NT2/D1 (cell line): Measurements from ENCODE around the gene SHROOM2.

Source experiments
- DNase-seq: peaks from one replicate; pipeline ENCODE4 v3.0.0-alpha.2; 2011; ENCODE audit warnings: low read depth, low spot score
- H3K27me3 ChIP-seq: 2 replicates; pipeline ENCODE4 v1.6.0; 2011; ENCODE audit warnings: mild to moderate bottlenecking; ENCODE audit not compliant: insufficient read length, insufficient read depth
- H3K36me3 ChIP-seq: 2 replicates; pipeline ENCODE4 v1.6.1; 2011; ENCODE audit warnings: mild to moderate bottlenecking, low read length, mixed read lengths; ENCODE audit not compliant: insufficient read depth, insufficient read length
- H3K4me1 ChIP-seq: 2 replicates; pipeline ENCODE4 v1.5.1; 2011; ENCODE audit not compliant: insufficient read depth, insufficient read length
- H3K4me3 ChIP-seq: 2 replicates; pipeline ENCODE4 v1.5.1; 2011; ENCODE audit warnings: low read depth; ENCODE audit not compliant: insufficient read length
- H3K9ac ChIP-seq: 2 replicates; pipeline ENCODE4 v1.6.0; 2011; ENCODE audit warnings: low read depth; ENCODE audit not compliant: insufficient read length
- H3K9me3 ChIP-seq: 2 replicates; pipeline ENCODE4 v1.5.1; 2011; ENCODE audit warnings: mild to moderate bottlenecking, low read length; ENCODE audit not compliant: insufficient read depth
- SUZ12 ChIP-seq: IDR thresholded peaks from 2 replicates; pipeline ENCODE4 v1.6.1; 2011; ENCODE audit not compliant: insufficient read length, insufficient read depth; ENCODE audit errors: extremely low read depth
- YY1 ChIP-seq: IDR thresholded peaks from 2 replicates; pipeline ENCODE4 v1.6.1; 2011; ENCODE audit not compliant: insufficient read length, insufficient read depth
- ZNF274 ChIP-seq: IDR thresholded peaks from 2 replicates; pipeline ENCODE4 v1.6.1; 2011; ENCODE audit warnings: mild to moderate bottlenecking, low read depth, low read length

The SHROOM2 gene

DNA sequence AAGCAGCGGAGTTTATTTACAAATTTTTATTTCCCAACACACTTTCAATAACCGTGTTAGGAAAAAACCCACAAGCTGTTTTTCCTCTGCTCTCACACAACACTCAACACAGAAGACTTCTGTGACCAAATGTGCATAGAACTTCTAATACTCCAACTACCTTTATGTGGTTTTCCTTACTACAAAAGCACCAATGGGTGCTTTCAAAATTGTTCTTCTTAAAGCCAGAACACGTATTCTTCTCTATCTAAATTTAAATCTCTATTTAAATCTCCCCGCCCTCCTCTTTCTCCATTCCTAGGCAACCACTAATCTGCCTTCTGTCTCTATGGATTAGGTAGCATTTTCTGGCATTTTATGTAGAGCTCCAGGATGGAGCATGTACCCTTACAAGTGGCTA, 90.0 kb downstream of the SHROOM2 start:
- Histone ChIP-seq H3K4me1 (peaks cover 13% of the 10 kb centered on the region), H3K9ac (no peak overlapping the region), H3K9me3 (peaks cover 7% of the 10 kb centered on the region; the same call in 1 of the 2 replicates), H3K27me3 (no peaks in the 10 kb centered on the region), H3K36me3 (peaks cover 31% of the 10 kb centered on the region), H3K4me3 (no peak overlapping the region)
- TF ChIP-seq SUZ12, result no peak
- no peak for TF ChIP-seq YY1
- TF ChIP-seq ZNF274, result no peak
- no peak for DNase-seq

DNA sequence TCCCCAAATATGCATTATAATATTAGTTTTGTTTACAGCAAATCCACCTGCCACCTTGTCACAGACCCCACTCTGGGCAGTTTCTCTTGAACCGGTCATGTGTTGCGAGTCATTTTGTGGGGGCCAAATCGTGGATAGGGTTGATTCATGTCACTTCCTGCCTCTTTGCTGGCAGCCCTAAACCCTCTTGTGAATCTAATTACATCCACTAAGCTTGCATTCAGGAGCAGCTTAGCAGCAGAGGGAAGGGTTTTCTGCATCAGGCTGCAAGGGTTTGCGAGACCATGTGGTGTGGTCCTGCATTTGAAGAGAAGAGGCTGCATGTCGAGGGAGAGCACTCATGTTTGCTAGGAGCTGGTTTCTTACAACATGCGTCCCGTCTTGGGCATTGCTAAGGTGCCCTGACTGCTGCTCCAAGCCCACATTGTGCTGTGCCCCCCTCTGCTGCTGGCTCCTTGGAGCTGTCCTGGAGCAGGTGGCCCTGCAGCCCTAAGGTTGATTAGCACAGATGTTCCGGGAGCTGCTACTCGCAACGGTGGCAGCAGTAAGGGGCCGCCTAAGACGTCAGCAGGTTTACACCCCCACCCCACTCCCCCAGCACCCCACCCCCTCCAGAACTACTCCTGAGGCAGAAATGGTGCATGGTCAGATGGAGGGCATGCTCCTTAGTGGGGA, 92.1 kb downstream of the SHROOM2 start:
- H3K9ac ChIP-seq, result no peak overlapping the region
- no peaks in the 10 kb centered on the region for H3K27me3 ChIP-seq
- DNase-seq, result no peak
- TF ChIP-seq YY1 (no peak), SUZ12 (no peak), ZNF274 (no peak)
- H3K4me1 ChIP-seq, result peaks cover 11% of the 10 kb centered on the region
- H3K4me3 ChIP-seq, result no peak overlapping the region
- peaks cover 31% of the 10 kb centered on the region for H3K36me3 ChIP-seq
- peaks cover 6% of the 10 kb centered on the region; the same call in 1 of the 2 replicates for H3K9me3 ChIP-seq

DNA sequence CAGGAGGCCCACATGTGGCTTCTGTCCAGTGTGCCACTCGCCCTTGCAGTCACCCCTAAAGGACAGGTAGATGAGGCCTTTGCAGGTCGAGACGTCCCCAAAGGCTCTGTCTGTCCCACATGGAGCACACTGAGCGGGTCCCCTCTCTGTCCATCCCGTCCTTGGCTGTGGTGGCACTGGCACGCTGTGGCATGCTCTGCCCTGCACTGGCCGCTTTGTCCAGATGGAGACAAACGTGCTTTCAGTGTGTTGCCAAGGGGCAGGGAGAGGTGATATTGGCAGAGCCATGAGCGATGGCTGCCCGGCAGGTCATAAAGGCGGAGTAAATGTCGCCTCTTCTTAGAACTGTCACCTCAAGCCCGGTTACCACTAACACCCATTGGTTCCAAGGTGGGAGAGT, 94.0 kb downstream of the SHROOM2 start:
- no peaks in the 10 kb centered on the region for H3K27me3 ChIP-seq
- TF ChIP-seq ZNF274 (no peak), YY1 (no peak), SUZ12 (no peak)
- DNase-seq, result no peak

DNA sequence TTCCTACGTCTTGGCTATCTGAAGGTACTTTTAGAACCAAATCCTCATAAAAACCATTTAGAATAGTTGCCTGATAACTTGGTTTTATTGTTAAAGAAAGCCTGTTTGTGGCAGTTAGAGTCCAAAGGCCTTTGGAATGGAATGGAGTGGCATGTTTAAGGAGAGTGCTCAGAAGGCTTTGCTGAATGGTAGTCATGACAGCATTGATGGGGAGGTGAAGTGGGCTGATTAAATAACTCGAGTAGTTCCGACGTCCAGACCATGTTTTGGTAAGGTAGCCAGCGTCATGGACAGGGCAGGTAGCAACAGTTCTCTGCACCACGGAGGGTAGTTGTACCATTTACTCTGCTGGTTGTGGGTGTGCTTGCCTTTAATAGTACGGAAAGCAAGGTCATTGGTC, 94.6 kb downstream of the SHROOM2 start:
- Histone ChIP-seq H3K4me1 (peaks cover 8% of the 10 kb centered on the region), H3K4me3 (no peak overlapping the region)
- no peak for TF ChIP-seq SUZ12
- no peak for TF ChIP-seq YY1
- no peak for TF ChIP-seq ZNF274

More for the DNA sequence above, 94.0 kb downstream of the SHROOM2 start:
- Histone ChIP-seq H3K4me3 (no peak overlapping the region), H3K36me3 (peaks cover 18% of the 10 kb centered on the region), H3K9ac (no peak overlapping the region), H3K9me3 (no peaks in the 10 kb centered on the region), H3K4me1 (peaks cover 9% of the 10 kb centered on the region)

DNA sequence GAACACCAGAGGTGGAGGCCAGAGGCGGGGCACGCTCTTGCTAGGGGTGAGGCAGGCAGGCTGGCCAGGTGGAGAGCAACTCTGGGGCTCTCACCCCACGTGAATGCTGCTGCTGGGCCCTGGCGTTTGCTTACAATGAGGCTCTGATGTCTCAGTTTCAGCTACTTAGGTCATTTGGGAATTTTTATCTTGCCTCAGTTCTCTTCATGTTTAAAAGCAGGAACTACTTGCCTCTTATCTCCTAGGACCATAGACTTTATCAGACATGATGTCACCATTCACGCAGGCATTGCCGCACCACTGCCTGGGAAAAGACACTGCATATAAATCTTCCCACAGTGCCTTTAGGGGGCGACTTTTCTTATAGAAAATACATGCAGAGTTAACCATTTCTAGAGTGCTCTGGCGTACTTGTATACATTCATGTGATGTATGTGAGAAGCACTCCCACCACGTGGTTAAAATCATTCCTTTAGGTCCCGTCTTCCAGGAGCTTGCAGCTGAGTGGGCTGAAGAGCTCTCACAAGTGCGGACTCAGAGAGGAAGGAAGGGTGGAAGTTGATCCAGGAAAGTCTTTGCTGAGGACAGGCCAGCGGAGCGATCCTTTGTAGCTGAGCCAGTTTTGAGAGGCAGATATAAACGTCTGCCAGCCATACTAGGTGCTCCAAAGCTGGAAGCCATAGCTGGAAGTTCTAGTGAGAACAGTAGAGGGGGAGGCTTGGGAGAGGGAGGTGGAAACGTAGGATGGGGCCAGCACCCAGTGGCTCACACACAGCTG, 96.6 kb downstream of the SHROOM2 start:
- Histone ChIP-seq H3K27me3 (no peaks in the 10 kb centered on the region), H3K9me3 (no peaks in the 10 kb centered on the region), H3K9ac (no peak overlapping the region), H3K36me3 (peaks cover 13% of the 10 kb centered on the region), H3K4me3 (no peak overlapping the region), H3K4me1 (peaks cover 4% of the 10 kb centered on the region)
- DNase-seq, result no peak
- TF ChIP-seq YY1, result no peak
- TF ChIP-seq SUZ12, result no peak
- TF ChIP-seq ZNF274, result no peak

More for the DNA sequence above, 94.6 kb downstream of the SHROOM2 start:
- Histone ChIP-seq H3K9me3 (no peaks in the 10 kb centered on the region), H3K36me3 (peaks cover 17% of the 10 kb centered on the region), H3K9ac (no peak overlapping the region), H3K27me3 (no peaks in the 10 kb centered on the region)
- no peak for DNase-seq

DNA sequence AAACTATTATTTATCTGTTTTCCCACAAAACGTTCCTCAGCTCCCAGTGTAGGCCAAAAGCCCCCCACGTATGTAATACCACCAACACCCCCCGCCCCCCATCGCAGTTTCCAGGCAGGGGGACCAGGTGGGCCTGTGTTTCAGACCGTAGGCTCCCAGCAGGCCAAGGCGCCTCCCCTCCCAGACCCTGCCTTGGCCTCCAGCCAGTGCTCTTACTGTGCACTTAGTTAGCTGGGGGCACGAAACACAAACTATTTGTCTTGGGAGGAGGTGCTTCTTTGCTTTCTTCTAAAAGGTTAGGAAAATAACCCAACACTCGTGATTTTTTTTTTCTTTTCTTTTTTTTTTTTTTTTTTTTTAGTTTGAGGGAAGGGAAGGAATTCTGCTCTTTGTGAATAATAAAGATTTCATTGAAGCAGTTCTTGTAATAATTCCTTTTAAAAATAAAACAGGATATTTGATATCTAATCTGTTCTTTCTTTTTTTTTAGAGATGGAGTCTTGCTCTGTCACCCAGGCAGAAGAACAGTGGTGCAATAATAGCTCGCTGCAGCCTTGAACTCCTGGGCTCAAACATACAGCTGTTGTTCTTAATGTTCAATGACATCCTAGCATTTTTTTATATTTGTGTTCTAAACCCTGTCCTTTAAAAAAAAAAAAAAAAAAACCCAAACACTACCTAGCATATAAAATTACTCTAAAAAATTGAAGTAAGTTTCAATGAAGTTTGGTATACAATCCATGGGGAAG, 98.0 kb downstream of the SHROOM2 start:
- Histone ChIP-seq H3K4me1 (peaks cover 4% of the 10 kb centered on the region), H3K4me3 (no peak overlapping the region), H3K27me3 (no peaks in the 10 kb centered on the region), H3K9me3 (no peaks in the 10 kb centered on the region), H3K36me3 (peaks cover 13% of the 10 kb centered on the region), H3K9ac (no peak overlapping the region)
- TF ChIP-seq SUZ12, result no peak
- no peak for TF ChIP-seq YY1
- TF ChIP-seq ZNF274, result no peak
- no peak for DNase-seq

DNA sequence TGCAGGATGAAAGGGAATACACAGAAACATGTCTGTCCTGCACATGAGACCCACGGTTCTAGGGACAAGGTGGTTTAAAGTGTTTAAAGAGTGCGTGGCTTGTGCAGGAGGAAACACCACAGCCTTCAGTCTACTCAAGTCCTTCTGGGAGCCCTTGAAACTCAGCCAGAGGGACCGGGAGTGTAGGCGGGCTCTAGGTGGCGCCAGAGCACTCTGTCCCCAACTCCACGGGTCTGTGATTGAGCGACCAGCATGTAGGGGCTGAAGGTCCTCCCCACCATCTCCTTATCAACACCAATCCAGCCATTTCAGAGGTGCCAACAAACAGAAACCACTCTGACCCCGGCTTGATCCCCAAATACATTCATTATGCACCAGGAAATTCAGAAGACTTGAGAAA, 98.9 kb downstream of the SHROOM2 start:
- peaks cover 9% of the 10 kb centered on the region for H3K36me3 ChIP-seq
- H3K9ac ChIP-seq, result no peak overlapping the region
- peaks cover 2% of the 10 kb centered on the region for H3K4me1 ChIP-seq
- peak; percentile 61 for DNase-seq
- no peaks in the 10 kb centered on the region for H3K9me3 ChIP-seq
- TF ChIP-seq YY1 (no peak), ZNF274 (no peak), SUZ12 (no peak)
- H3K4me3 ChIP-seq, result no peak overlapping the region
- no peaks in the 10 kb centered on the region for H3K27me3 ChIP-seq
